SU-DHL-6 (cell line): ENCODE data around the gene ADCY3.

ENCODE experiments used
- H2AFZ ChIP-seq: fragments of 200-600 bp; sonication (generic); 2 replicates; pipeline ENCODE4 v1.6.1; 2014; ENCODE audit warnings: low read depth, mild to moderate bottlenecking, moderate library complexity, mixed read lengths, antibody characterized with exemption, low read length; ENCODE audit not compliant: severe bottlenecking
- H3F3A ChIP-seq: fragments of 200-600 bp; shearing (Covaris generic); 2 replicates; pipeline ENCODE4 v1.6.0; 2016; ENCODE audit warnings: antibody characterized with exemption, mild to moderate bottlenecking; ENCODE audit not compliant: insufficient read depth
- H3K27ac ChIP-seq: fragments of 200-600 bp; sonication (generic); 2 replicates; pipeline ENCODE4 v1.5.1; 2016; ENCODE audit warnings: low read depth, mild to moderate bottlenecking, low read length, moderate library complexity, mixed read lengths
- H3K27me3 ChIP-seq: fragments of 200-600 bp; sonication (generic), shearing (Covaris generic); 2 replicates; pipeline ENCODE4 v1.6.0; 2014; ENCODE audit warnings: mild to moderate bottlenecking, low read length
- H3K36me3 ChIP-seq: fragments of 200-600 bp; sonication (generic); 2 replicates; pipeline ENCODE4 v1.6.1; 2014; ENCODE audit warnings: mild to moderate bottlenecking, low read length, mixed read lengths
- H3K4me2 ChIP-seq: fragments of 300-600, 200-600 bp; shearing (Covaris generic), sonication (generic); 2 replicates; pipeline ENCODE4 v1.6.0; 2014; ENCODE audit warnings: low read length, low read depth, mild to moderate bottlenecking; ENCODE audit not compliant: poor library complexity, severe bottlenecking
- H3K4me3 ChIP-seq: fragments of 200-600 bp; sonication (generic); 2 replicates; pipeline ENCODE4 v1.5.1; 2014; ENCODE audit warnings: antibody characterized with exemption, low read length, mild to moderate bottlenecking, mixed read lengths; ENCODE audit not compliant: insufficient read depth, poor library complexity, severe bottlenecking
- H3K79me2 ChIP-seq: fragments of 200-600 bp; sonication (generic); 2 replicates; pipeline ENCODE4 v1.6.1; 2014; ENCODE audit warnings: mild to moderate bottlenecking, low read length, moderate library complexity; ENCODE audit not compliant: insufficient read depth
- H3K9ac ChIP-seq: fragments of 200-600 bp; sonication (generic); 2 replicates; pipeline ENCODE4 v1.7.0; 2014; ENCODE audit warnings: mild to moderate bottlenecking, low read length
- H3K9me2 ChIP-seq: fragments of 200-600 bp; sonication (generic); replicated peaks from 2 replicates; pipeline ENCODE4 v1.6.1; 2014; ENCODE audit warnings: low read length; ENCODE audit not compliant: insufficient read depth
- H3K9me3 ChIP-seq: fragments of 200-600 bp; sonication (generic); 2 replicates; pipeline ENCODE4 v1.6.1; 2014; ENCODE audit warnings: low read length, mixed read lengths; ENCODE audit not compliant: insufficient read depth
- H4K20me1 ChIP-seq: fragments of 200-600 bp; sonication (generic); 2 replicates; pipeline ENCODE4 v1.6.1; 2014; ENCODE audit warnings: low read depth, mild to moderate bottlenecking, antibody characterized with exemption, low read length, moderate library complexity, mixed read lengths
- CTCF ChIP-seq: fragments of 200-600 bp; sonication (generic); IDR thresholded peaks from one replicate; pipeline ENCODE4 v1.5.1; 2017; ENCODE audit warnings: antibody characterized with exemption, mild to moderate bottlenecking, low read length, moderate library complexity; ENCODE audit not compliant: insufficient read depth, poor library complexity, severe bottlenecking
- EZH2phosphoT487 ChIP-seq: fragments of 200-600 bp; sonication (generic), shearing (Covaris generic); conservative IDR thresholded peaks from 2 replicates; pipeline ENCODE4 v1.6.1; 2018; ENCODE audit warnings: mild to moderate bottlenecking, antibody characterized with exemption, low read length, moderate library complexity, mixed read lengths

ADCY3 gene

GRCh38 chr2:24885221-24886125, 34.6 kb downstream of the ADCY3 start:
- H3K4me3 ChIP-seq: no peak overlapping the region

GRCh38 chr2:24883946-24884345, 36.1 kb downstream of the ADCY3 start:
- no peak overlapping the region for H3K4me2 ChIP-seq
- H3K9me2 ChIP-seq: no peaks in the 10 kb centered on the region
- H3K9me3 ChIP-seq: no peaks in the 10 kb centered on the region
- H3K79me2 ChIP-seq: peaks cover 11% of the 10 kb centered on the region
- H3K4me3 ChIP-seq: no peak overlapping the region
- H3K9ac ChIP-seq: no peak overlapping the region
- no peak for TF ChIP-seq CTCF
- no peak for TF ChIP-seq EZH2phosphoT487
- no peaks in the 10 kb centered on the region for H3F3A ChIP-seq
- H3K27ac ChIP-seq: no peak overlapping the region
- H4K20me1 ChIP-seq: no peaks in the 10 kb centered on the region; the same call in 1 of the 2 replicates
- no peak overlapping the region for H2AFZ ChIP-seq
- no peaks in the 10 kb centered on the region for H3K36me3 ChIP-seq
- no peaks in the 10 kb centered on the region for H3K27me3 ChIP-seq

More at GRCh38 chr2:24885221-24886125, 34.6 kb downstream of the ADCY3 start:
- H3K4me2 ChIP-seq: no peak overlapping the region
- H3K9me2 ChIP-seq: no peaks in the 10 kb centered on the region
- no peak overlapping the region for H3K27ac ChIP-seq
- H3F3A ChIP-seq: no peaks in the 10 kb centered on the region
- H2AFZ ChIP-seq: no peak overlapping the region
- H3K79me2 ChIP-seq: peaks cover under 1% of the 10 kb centered on the region
- TF ChIP-seq EZH2phosphoT487 (no peak), CTCF (no peak)
- H3K27me3 ChIP-seq: no peaks in the 10 kb centered on the region
- H3K36me3 ChIP-seq: no peaks in the 10 kb centered on the region
- no peaks in the 10 kb centered on the region for H3K9me3 ChIP-seq
- H4K20me1 ChIP-seq: no peaks in the 10 kb centered on the region; the same call in 1 of the 2 replicates
- no peak overlapping the region for H3K9ac ChIP-seq

GRCh38 chr2:24881623-24882022, 38.4 kb downstream of the ADCY3 start:
- no peaks in the 10 kb centered on the region for H3K9me2 ChIP-seq

More at GRCh38 chr2:24881623-24882022, 38.4 kb downstream of the ADCY3 start:
- Histone ChIP-seq H3K27ac (no peak overlapping the region), H2AFZ (no peak overlapping the region), H3F3A (no peaks in the 10 kb centered on the region), H4K20me1 (no peaks in the 10 kb centered on the region; the same call in 1 of the 2 replicates), H3K4me3 (no peak overlapping the region), H3K9me3 (no peaks in the 10 kb centered on the region), H3K4me2 (no peak overlapping the region), H3K79me2 (peaks cover 27% of the 10 kb centered on the region), H3K27me3 (no peaks in the 10 kb centered on the region), H3K36me3 (no peaks in the 10 kb centered on the region), H3K9ac (no peak overlapping the region)
- TF ChIP-seq EZH2phosphoT487: no peak
- TF ChIP-seq CTCF: no peak
